PFSK-1 (cell line): Measurements from ENCODE around the gene ITGA7. TPM values are rescaled to one million over a fixed set of nuclear protein-coding genes. Genes with fewer than 3 reads are reported as not detected.

Source experiments
- FOXP2 ChIP-seq: optimal IDR thresholded peaks from 2 replicates; pipeline ENCODE3; 2011; ENCODE audit warnings: borderline replicate concordance, control low read depth, inconsistent platforms; ENCODE audit not compliant: insufficient read depth; ENCODE audit errors: extremely low read length, extremely low read depth
- POLR2AphosphoS5 ChIP-seq: IDR thresholded peaks from 2 replicates; pipeline ENCODE4 v1.6.1; 2012; ENCODE audit warnings: low read depth, mild to moderate bottlenecking, control low read depth, low read length, moderate library complexity
- SIN3A ChIP-seq: IDR thresholded peaks from 2 replicates; pipeline ENCODE4 v1.6.1; 2012; ENCODE audit warnings: mild to moderate bottlenecking, low read length, moderate library complexity, borderline replicate concordance; ENCODE audit not compliant: insufficient read depth
- TAF1 ChIP-seq: IDR thresholded peaks from 2 replicates; pipeline ENCODE4 v1.6.1; 2012; ENCODE audit warnings: low read length, control low read depth, borderline replicate concordance; ENCODE audit not compliant: insufficient read depth
- polyA plus RNA-seq: library from polyadenylated mRNA; unstranded; fragments of >200 nt; gene quantifications from one replicate; pipeline ENCODE4 v1.2.1, GENCODE V29; 2012; ENCODE audit warnings: low read depth, missing spikeins; ENCODE audit not compliant: insufficient read length
- TF ChIP-seq, protein P1 (sequence below), 2 experiments: IDR thresholded peaks; 2 replicates each; pipeline versions ENCODE4 v1.6.1 to v1.8.0; 2011 to 2012; ENCODE audit warnings: low read depth in 2 of 2, low read length in 2 of 2, control low read depth in 1 of 2, inconsistent platforms in 1 of 2, mild to moderate bottlenecking in 1 of 2, moderate library complexity in 1 of 2; ENCODE audit not compliant: insufficient read depth in 1 of 2

ITGA7 gene, protein sequence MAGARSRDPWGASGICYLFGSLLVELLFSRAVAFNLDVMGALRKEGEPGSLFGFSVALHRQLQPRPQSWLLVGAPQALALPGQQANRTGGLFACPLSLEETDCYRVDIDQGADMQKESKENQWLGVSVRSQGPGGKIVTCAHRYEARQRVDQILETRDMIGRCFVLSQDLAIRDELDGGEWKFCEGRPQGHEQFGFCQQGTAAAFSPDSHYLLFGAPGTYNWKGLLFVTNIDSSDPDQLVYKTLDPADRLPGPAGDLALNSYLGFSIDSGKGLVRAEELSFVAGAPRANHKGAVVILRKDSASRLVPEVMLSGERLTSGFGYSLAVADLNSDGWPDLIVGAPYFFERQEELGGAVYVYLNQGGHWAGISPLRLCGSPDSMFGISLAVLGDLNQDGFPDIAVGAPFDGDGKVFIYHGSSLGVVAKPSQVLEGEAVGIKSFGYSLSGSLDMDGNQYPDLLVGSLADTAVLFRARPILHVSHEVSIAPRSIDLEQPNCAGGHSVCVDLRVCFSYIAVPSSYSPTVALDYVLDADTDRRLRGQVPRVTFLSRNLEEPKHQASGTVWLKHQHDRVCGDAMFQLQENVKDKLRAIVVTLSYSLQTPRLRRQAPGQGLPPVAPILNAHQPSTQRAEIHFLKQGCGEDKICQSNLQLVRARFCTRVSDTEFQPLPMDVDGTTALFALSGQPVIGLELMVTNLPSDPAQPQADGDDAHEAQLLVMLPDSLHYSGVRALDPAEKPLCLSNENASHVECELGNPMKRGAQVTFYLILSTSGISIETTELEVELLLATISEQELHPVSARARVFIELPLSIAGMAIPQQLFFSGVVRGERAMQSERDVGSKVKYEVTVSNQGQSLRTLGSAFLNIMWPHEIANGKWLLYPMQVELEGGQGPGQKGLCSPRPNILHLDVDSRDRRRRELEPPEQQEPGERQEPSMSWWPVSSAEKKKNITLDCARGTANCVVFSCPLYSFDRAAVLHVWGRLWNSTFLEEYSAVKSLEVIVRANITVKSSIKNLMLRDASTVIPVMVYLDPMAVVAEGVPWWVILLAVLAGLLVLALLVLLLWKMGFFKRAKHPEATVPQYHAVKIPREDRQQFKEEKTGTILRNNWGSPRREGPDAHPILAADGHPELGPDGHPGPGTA
- 0.94 TPM for polyA plus RNA-seq

DNA sequence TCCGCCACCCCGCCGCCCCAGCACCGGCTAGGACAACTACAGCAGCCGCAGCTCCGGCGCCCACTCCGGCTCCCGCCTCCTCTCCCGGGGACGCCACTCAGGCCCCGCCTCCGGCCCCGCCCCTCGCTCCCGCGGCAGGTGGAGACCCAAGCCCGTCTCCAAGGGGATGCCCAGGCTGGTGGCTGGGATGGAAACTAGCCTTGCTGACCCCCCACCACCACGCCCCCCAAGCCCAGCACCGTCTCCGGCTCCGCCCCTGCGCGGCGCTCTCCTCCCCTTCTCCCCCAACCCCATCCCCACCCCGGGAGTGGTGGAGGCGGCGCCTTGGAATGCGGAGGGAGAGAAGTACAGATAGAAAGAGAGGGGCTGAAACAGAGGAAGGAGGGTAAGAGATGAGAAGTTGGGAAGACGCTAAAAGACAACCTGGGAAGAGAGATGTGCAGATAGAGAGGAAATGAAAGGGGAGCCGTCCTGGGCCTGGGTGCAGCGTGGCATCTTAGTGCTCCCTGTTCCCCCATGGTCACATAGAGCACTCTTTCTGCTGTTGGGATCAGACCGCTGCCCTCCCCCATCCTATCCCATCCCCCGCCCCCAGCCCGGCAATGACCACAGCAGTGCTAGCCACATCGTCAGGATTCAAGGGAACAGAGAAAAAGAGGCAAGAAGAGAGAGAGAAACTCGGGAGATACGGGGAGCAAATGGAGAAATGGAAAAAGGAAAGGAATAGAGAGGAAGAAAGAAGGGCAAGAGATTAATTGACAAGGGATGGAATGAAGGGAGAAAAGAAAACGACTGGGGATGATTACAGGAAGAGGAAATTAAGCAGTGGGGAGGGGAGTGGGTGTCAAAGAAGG lies at the start of gene ITGA7:
TSS of gene ITGA7 (minus strand) at position 64 of the 854 bp plus-strand sequence. CDS start 222 bp downstream, outside the sequence.
- TF ChIP-seq, protein P1, sequence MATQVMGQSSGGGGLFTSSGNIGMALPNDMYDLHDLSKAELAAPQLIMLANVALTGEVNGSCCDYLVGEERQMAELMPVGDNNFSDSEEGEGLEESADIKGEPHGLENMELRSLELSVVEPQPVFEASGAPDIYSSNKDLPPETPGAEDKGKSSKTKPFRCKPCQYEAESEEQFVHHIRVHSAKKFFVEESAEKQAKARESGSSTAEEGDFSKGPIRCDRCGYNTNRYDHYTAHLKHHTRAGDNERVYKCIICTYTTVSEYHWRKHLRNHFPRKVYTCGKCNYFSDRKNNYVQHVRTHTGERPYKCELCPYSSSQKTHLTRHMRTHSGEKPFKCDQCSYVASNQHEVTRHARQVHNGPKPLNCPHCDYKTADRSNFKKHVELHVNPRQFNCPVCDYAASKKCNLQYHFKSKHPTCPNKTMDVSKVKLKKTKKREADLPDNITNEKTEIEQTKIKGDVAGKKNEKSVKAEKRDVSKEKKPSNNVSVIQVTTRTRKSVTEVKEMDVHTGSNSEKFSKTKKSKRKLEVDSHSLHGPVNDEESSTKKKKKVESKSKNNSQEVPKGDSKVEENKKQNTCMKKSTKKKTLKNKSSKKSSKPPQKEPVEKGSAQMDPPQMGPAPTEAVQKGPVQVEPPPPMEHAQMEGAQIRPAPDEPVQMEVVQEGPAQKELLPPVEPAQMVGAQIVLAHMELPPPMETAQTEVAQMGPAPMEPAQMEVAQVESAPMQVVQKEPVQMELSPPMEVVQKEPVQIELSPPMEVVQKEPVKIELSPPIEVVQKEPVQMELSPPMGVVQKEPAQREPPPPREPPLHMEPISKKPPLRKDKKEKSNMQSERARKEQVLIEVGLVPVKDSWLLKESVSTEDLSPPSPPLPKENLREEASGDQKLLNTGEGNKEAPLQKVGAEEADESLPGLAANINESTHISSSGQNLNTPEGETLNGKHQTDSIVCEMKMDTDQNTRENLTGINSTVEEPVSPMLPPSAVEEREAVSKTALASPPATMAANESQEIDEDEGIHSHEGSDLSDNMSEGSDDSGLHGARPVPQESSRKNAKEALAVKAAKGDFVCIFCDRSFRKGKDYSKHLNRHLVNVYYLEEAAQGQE (IDR thresholded peaks at IDR 0.05; ENCODE audit: insufficient read depth in 1 of 2, low read depth in 2 of 2, low read length in 2 of 2) = no peak
- TF ChIP-seq TAF1 = no peak
- no peak for TF ChIP-seq FOXP2
- no peak for TF ChIP-seq SIN3A
- no peak for TF ChIP-seq POLR2AphosphoS5

DNA sequence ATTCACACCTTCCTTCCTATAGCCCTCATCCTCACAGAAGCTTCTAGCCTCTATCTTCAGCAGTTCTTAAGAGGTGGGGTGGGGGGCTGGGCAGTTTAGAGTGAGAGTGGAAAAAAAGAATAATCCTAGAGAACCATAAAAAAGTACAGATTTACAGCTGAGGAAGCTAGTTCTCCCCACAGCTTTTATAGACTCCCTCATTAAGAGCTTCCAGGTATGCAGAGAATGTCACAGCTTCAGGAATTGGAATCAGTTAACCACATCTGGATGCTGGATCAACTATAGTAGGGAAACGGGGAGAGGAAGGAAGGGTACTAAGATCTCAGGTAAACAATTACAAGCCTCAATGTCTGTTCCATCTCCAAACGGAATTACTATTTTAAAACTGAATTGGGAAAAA lies 47.5 kb upstream of the ITGA7 start:
- TF ChIP-seq, protein P1 (IDR thresholded peaks at IDR 0.05; ENCODE audit: insufficient read depth in 1 of 2, low read depth in 2 of 2, low read length in 2 of 2) = no peak
- TF ChIP-seq TAF1 (no peak), SIN3A (no peak), FOXP2 (no peak), POLR2AphosphoS5 (no peak)

DNA sequence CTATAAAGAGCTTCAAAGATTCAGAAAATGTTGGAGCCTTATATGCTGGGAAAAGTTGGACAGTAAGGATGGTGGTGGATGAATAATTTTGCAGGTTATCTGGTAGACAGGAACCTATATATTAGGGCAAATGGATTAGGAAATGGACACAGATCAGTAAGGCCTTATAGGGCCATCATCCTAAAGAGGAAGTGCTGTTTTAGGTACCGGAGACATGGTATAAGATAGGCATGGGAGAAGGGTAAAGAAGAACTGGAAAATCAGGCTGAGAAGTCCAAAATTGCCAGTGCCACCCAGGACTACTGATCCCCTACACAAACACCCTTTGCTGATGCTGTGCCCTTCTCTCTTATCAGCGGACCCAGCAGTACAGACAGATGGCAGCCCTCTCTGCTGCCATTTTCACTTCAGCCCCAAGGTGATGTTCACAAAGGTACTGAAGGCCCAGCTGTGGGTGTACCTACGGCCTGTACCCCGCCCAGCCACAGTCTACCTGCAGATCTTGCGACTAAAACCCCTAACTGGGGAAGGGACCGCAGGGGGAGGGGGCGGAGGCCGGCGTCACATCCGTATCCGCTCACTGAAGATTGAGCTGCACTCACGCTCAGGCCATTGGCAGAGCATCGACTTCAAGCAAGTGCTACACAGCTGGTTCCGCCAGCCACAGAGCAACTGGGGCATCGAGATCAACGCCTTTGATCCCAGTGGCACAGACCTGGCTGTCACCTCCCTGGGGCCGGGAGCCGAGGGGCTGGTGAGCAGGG lies 40.7 kb upstream of the ITGA7 start:
- no peak for TF ChIP-seq TAF1
- TF ChIP-seq, protein P1 (IDR thresholded peaks at IDR 0.05; ENCODE audit: insufficient read depth in 1 of 2, low read depth in 2 of 2, low read length in 2 of 2) = no peak
- no peak for TF ChIP-seq POLR2AphosphoS5
- TF ChIP-seq FOXP2 = no peak
- TF ChIP-seq SIN3A = no peak

DNA sequence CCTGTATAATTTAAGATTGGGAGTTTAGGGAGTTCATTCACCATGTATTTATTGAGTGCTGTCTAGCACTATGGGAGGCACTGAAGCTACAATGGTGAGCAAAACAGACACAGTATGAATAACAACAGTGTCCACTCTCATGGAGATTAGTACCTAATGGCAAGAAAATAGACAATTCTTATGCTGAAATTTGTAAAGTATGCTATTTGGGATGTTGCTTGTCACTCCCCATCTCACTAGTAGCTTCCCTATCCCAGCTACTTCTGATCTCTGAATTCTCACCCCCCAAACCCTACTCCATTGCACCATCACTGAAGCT lies 39.2 kb upstream of the ITGA7 start:
- TF ChIP-seq, protein P1 (IDR thresholded peaks at IDR 0.05; ENCODE audit: insufficient read depth in 1 of 2, low read depth in 2 of 2, low read length in 2 of 2) = no peak
- TF ChIP-seq TAF1 (no peak), POLR2AphosphoS5 (no peak), SIN3A (no peak), FOXP2 (no peak)
